Inflammatory macrophage treated with lipopolysaccharide for 4 hours (primary cell): ENCODE measurements around the gene CLIP3.
A peak's percentile ranks its signal among the peaks of the same experiment; 100 is the strongest.
"Not testable (repeated sequence)": the region's sequence is repeated elsewhere in the genome, so short reads cannot be mapped to it uniquely, and the experiment has no call there.

ENCODE experiments used
- DNase-seq: peaks from one replicate; pipeline ENCODE4 v3.0.0-alpha.2; 2020

CLIP3 gene, protein sequence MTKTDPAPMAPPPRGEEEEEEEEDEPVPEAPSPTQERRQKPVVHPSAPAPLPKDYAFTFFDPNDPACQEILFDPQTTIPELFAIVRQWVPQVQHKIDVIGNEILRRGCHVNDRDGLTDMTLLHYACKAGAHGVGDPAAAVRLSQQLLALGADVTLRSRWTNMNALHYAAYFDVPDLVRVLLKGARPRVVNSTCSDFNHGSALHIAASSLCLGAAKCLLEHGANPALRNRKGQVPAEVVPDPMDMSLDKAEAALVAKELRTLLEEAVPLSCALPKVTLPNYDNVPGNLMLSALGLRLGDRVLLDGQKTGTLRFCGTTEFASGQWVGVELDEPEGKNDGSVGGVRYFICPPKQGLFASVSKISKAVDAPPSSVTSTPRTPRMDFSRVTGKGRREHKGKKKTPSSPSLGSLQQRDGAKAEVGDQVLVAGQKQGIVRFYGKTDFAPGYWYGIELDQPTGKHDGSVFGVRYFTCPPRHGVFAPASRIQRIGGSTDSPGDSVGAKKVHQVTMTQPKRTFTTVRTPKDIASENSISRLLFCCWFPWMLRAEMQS

DNA sequence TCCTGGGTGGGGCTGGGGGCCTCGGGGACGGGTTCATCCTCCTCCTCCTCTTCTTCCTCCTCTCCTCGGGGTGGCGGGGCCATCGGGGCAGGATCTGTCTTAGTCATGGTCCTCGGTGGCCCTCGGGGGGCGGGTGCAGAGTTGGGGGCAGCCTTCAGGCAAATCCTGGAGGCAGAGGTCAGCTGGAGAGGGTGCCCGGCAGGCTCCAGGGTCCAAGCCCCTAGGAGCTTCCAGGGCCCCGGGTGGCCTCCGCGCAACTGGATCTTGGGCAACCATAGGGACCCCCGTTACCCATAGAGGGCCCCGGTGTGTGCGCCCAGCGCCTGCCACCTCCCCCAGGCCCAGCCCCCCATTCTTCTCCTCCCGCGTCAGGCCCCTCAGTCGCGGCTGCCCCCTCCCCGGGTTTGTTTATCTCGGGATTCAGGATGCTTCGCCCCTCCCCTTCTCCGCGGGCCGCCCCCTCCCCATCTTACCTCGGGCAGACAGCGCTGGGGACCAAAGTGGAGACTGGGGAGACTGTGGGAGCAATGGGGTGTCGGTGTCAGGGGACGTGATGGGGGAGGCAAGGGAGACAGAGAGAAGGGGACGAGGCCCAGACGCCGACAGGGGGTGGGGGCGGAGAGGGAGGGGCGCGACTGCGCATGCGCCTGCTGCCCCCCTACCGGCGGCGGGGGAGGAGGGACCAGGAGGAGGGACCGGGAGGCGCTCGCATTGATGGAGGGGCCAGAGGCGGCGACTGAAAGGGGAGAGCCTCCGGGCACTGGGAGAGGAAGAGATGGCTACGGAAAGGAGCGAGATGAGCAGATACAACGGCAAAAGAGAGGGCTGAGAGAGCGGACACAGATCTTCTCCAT is at the start of gene CLIP3:
CLIP3 (minus strand) TSS at position 623 of the 854 bp plus-strand sequence; CDS start at position 107, 516 bp downstream.
- DNase-seq: no peak

DNA sequence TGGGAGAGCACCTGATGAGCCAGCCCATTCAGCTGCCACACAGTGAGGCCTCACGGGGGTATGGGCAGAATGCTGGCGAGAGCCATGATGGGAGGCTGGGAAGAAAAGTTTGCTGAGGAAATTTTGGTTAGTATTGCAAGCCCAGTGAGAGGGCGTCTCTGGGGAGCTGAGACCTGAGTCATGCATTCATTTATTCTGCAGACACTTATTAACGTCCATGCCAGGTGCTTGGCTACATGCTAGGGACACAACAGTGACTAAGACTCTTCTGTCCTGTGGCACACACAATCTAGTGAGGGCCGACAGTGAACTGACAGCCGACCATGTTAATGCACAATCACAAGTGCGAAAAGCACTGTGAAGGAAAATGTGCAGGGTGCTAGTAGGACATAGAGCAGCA is 49.2 kb upstream of the CLIP3 start:
- DNase-seq: no peak

DNA sequence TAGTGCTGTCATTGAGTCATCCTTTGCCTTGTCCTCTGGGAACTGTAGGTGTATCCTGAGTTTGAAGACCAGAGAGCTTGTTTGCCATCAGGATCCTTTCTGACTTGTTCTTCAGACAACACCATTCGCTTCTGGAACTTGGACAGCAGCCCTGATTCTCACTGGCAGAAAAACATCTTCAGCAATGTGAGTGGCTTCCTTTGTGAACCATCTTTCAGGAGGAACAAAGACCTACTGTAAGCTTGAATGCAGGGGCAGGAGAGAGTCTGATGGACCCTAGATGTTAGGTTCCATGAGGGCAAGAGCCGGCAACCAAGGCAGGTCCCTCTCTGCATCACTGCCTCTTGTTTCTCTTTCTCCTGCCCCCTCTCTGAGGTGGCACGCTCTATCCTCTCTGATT is 48.7 kb upstream of the CLIP3 start:
- no peak for DNase-seq

DNA sequence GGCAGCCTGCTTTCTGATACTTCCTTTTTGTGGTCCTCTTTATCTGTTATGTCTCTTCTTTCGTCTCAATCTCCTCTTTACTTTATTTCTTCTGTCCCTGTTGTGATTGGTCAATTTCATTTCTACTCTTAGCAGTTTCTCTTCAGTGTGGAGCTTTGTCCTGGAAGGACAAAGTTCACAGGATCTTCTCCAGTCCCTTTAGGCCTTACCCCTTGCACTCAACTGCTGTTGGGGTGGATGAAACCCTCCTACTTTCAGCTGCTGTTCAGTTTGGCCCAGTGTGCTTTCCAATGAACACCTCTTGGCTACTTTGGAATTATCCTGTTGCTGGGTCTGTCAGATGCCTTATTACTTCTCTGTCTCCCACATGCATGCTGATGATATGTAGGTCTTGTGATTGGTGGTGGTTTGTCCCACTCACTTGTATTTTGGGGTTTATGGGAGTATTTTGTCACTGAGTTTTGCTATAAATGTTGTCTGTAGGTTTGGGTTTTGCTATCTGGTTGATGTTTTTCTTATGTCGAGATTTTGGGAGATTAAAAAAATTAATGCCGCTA is 46.8 kb upstream of the CLIP3 start:
- DNase-seq: peak; percentile 8

DNA sequence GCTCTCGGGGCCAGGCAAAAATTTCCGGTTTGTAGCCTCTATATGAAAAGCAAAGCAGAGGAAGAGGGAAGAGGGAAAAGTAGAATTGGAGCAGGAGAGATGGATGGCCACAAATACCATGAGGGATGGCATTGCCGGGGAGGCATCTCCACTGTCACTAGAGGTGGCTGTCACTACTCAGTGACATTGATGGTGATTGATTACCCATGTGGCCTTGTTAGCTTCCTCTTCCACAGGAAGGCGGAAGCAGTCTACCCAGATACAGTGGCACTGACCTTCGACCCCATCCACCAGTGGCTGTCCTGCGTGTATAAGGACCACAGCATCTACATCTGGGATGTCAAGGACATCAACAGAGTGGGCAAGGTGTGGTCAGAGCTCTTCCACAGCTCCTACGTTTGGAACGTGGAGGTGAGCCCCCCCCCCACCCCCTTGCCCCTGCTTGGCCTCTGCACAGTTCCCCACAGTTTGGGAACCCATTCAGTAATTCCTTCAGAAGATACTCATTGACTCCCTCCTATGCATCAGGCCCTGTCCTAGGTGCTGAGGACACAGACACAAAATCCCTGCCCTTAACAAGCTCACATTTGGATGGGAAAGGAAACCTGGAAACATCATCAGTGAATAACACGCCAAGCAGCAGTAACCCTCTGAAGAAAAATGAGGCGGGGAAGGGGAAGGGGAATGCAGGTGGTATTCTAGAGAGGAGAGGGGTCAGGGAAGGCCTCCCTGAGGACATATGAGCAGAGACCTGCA is 40.6 kb upstream of the CLIP3 start:
- DNase-seq: no peak

DNA sequence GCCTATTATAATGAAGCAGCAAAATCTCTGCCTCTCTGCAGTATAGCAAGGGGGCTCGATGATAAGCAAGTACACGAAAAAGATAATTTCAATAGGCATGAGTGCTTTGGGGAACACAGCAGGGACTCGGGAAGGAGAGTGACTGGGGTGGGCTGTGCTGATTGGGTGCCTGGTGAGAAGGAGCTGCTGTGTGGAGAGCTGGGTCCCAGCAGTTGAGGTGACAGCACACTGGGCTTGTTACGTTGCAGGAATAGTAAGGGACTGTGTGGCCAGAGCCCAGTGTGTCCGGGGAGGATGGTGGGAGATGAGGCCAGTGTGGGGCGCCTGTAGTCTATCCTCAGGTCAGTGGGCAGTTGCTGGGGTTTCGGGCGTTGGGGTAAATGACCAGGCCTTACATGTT is 39.4 kb upstream of the CLIP3 start:
- no peak for DNase-seq

DNA sequence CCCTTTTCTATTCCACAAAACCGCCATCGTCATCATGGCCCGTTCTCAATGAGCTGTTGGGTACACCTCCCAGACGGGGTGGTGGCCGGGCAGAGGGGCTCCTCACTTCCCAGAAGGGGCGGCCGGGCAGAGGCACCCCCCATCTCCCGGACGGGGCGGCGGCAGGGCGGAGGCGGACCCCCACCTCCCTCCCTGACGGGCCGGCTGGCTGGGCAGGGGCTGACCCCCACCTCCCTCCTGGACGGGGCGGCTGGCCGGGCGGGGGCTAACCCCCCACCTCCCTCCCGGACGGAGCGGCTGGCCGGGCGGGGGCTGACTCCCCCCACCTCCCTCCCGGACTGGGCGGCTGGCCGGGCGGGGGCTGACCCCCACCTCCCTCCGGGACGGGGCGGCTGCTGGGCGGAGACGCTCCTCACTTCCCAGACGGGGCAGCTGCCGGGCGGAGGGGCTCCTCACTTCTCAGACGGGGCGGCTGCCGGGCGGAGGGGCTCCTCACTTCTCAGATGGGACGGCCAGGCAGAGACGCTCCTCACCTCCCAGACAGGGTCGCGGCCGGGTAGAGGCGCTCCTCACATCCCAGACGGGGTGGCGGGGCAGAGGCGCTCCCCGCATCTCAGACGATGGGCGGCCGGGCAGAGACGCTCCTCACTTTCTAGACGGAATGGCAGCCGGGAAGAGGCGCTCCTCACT is 36.3 kb upstream of the CLIP3 start:
- DNase-seq: not testable (repeated sequence)

DNA sequence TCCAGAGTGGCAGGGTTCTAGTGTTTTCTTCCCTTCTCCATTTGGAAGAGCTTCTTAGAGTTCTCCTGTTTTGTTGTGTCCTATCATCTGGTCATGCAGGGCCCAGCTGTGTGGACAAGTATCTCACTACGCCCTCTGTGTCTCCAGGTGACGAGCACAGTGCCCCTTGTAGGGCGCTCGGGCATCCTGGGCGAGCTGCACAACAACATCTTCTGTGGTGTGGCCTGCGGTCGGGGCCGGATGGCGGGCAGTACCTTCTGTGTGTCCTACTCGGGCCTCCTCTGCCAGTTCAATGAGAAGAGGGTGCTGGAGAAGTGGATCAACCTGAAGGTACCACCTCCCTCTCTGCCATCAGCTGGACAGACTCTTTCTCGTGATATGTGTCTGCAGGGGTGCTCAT is 35.0 kb upstream of the CLIP3 start:
- no peak for DNase-seq

DNA sequence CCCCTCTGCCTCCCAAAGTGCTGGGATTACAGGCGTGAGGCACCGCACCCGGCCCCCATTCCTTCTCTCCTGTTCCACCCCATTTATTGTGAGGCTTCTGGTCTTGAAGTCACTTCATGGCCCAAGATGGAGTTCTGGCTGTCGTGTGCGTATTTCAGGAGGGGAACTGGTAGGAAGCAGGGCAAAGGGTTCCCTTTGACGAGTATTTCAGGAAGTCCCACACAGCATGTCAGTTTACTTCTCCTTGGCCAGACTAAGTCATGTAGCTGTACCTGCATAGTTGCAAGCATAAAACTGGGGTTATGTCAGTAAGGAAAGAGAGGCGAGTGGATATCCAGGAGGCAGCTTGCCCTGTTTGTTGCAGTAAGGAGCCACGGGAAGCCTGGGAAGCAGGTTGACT is 32.2 kb upstream of the CLIP3 start:
- DNase-seq: peak; percentile 23

DNA sequence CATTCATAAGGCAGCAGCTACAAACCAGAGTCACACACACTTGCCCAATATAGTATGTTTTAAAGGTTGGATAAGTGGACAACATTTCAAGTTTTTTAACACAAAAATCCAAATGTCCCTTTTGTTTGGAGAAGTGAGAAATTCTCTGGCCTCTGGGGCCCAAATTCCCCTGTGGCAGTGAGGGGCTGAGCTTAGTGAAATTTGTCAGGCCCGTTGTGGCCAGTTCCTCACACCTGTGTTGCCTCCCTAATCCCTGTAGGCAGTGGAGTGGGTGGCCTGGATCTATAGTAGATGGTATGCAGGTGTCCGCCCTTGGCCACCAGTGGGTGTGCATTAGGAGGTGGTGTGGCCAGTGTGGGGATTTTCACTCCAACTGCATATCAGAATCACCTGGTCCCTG is 28.7 kb upstream of the CLIP3 start:
- DNase-seq: no peak

DNA sequence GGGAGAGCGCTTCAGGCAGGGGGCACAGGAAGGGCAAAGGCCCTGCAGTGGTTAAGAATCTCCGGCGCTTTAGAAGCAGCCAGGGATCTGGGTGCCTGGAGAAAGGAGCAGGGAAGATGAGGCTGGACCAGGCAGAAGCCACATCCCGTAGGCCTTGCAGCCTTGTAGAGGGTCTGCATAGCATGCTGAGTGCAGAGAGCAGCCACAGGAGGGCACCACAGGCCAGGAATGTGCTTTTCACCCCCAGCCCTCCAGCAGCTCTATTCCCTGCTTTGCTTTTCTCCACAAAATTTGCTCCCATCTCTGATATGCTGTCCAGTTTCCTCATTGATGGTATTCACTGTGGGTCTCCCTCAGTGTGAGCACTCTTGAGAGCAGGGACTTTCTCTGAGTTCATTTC is 27.8 kb upstream of the CLIP3 start:
- peak; percentile 23 for DNase-seq

DNA sequence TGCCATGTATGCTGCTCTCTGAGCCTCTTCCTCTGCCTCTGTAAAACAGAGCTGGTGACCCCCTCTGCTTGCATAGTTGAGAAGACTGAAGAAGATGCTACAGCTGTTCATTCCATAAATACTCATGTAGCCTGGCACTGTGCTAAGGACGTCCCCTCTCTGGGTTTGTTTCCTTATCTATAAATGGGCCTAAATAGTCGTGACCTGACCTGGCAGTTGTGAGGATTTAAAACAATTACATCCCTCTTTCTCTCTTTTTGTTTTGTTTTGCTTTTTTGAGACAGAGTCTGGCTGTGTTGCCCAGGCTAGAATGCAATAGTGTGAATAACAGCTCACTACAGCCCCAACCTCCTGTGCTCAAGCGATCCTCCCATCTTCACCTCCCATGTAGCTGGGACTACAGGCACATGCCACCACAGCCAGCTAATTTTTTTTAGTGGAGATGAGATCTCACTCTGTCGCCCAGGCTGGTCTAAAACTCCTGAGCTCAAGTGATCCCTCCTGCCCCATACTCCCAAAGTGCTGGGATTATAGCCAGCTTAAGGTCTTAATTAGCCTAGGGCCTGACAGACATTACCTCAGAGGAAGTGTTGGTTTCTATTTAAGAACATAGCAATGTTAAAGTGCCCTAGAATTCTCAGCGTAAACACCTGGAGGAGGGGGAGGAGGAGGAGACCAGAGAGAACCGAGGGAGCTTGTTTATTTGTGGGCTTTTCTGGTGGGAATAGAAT is 26.7 kb upstream of the CLIP3 start:
- DNase-seq: no peak

DNA sequence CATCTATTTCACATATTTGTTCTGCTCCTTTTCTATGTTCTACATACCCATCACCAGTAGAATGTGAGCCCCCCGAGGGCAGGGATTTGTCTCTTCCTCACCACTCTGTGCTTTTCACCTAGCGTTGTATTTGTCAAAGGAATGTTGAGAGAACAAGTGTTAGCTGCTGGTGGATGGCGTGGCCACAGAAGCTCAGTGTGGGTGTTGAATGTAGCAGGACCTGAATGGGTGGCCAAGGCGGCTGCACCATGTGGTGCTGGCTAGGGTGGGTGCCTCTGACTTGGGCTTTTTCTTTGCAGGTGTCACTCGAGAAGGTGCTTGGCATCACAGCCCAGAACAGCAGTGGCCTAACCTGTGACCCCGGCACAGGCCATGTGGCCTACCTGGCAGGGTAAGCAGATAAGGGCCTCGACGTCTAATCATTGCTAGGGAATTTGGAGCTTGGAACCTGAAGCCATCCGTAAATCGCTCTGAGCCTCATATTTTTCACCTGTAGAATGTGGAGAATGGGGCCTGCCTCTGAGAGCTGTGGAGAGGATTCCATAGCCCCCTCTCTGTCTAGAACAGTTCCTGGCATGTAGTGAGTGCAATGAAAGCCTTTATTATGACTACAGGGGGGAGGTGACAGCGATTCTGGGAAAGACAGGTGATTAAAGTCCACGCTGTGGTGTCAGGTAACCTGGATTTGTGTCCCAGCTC is 26.0 kb upstream of the CLIP3 start:
- DNase-seq: no peak

DNA sequence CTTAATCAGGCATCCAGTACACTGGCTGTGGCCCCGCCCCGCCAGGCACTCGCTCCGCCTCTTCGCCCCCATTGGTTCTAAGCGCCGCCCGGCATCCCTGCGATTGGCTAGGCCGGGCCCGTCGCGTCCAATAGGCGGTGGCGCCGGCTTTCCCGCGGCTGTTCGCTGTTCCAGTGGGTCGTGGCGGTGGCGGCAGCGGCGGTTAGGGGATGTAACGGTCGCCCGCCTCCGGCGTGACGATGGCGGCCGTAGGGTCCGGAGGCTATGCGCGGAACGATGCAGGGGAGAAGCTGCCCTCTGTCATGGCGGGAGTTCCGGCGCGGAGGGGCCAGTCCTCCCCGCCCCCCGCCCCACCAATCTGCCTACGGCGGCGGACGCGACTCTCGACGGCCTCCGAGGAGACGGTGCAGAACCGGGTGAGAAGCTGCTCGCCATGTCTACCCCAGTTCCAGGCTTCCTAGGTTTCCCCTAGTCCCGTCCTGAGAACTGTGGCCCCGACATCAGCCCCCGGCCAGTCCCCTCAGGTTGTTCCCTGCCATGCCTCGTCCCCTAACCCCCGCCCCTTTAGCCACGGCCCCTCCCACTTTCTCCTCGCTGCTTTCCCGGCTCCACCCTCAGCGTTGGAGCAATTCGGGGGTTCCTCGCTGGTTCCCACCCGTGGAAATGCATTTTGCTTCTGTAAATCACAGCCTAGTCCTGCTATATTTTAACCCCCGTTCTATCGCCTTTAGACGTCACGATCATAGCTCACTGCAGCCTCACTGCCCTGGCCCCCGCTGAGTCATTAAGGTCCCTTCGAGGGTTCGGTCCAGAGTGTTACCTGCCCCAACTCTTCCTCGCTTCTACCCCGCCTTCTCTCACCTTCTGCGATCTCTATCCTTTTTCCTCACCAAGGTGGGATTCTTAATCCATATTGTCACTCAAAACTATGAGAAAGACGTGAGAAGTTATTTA is 22.3 kb upstream of the CLIP3 start, which contains the start of gene WDR62:
WDR62 (plus strand) TSS at position 165 of the 954 bp plus-strand sequence; CDS start at position 240, 75 bp downstream.
- peak; percentile 95 for DNase-seq

DNA sequence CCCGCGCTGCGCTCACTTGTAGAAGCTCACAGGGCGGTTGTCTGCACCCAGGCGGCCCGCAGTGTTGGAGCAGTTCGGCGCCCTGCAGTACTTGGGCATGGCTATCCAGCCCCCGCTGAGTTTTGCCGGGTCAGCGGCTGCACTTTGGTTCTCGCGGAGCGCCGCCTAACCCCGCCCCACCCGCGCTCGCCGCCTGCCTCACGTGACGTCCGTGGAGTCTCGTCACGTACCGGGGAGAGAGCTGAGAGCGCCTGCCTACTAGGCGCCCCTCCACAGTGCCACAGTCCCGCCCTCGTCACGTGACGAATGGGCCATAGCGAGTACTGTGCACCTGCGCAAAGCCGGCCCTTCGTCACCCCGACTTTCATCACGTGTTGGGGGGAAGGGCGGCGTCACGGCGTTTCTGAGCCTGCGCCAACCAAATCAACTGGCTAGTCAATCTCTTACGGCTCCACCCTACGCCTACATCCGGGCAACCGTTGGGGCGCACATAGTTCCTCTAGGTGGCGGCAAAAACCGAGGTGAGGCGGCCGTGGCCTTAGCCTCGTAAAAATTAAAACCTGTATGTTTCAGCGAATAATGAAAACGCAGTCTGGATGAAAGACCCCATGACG is 21.6 kb upstream of the CLIP3 start, which contains the start of gene THAP8:
THAP8 (minus strand) TSS at position 167 of the 614 bp plus-strand sequence; CDS start at position 99, 68 bp downstream.
- DNase-seq: peak; percentile 100

DNA sequence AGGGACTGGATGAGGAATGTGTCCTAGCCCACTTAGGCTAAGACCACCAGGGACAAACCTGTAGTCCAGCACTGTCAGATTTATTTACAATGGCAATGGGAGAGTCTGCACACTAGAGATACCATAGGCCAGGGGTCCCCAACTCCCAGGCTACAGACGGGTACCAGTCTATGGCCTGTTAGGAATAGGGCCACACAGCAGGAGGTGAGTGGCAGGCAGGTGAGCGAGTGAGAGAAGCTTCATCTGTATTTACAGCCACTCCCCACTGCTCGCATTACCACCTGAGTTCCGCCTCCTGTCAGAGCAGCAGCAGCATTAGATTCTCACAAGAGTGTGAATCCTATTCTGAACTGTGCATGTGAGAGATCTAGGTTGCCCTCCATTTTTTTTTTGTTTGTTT is 19.0 kb upstream of the CLIP3 start:
- DNase-seq: no peak

DNA sequence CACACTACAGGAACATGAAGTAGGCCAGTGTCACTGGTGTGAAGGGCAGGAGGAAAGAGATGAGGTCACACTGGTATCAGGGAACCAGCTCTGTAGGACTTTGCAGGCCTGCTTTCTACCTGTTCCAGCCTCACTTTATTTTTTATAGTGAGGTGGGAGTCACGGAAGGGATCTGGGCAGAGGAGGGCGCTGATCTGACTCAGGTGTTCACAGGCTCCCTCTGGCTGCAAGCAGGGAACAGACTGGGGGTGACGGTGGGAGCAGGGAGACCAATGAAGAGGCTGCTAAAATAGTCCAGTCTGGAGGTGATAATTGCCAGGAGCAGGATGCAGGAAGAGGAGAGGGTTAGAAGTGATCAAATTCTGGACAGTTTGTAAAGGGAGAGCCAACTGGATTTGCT is 18.6 kb upstream of the CLIP3 start:
- DNase-seq: no peak

DNA sequence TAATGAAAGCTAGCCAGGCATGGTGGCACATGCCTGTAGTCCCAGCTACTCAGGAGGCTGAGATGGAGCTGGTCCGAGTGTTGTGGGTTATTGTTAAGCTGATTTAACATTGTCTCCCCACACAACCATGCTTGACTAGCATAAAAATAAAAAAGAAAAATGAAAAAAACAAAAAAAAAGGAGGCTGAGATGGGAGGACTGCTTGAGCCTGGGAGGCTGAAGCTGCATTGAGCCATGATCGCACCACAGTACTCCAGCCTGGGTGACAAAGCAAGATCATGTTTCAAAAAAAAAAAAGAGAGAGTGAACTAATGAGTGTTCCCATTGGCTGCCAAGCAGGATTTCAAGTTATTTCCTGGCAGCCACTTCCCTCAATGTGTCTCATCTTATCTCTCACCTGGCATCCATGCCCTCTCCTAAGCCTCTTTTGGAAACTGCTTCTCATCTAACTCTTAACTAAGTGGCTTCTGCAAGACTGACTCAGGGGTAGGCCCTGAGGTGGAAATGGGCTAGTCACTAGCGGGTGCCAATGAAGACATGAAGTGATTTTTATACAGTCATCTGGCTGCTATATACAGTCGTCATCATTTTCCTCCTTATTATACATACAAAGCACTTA is 16.5 kb upstream of the CLIP3 start:
- no peak for DNase-seq
